Esophagus squamous epithelium (tissue), 5 donors: Measurements from ENCODE around the gene SPTLC1. TPM values are rescaled to one million over a fixed set of nuclear protein-coding genes. Genes with fewer than 3 reads are reported as not detected.
"Not testable (repeated sequence)": the region's sequence is repeated elsewhere in the genome, so short reads cannot be mapped to it uniquely, and the experiment has no call there.

ENCODE experiments used
- DNase-seq: peaks from one replicate; lab custom pipeline; 2025; lab: John Stamatoyannopoulos, UW
- H3K27ac ChIP-seq, 4 donors: fragments of 200-600 bp; sonication (generic); one replicate each; pipeline ENCODE4 v1.5.1; 2016 to 2019; ENCODE audit warnings: mild to moderate bottlenecking in 1 of 4
- H3K27me3 ChIP-seq, 4 donors: fragments of 200-600 bp; sonication (generic); 1 replicate in 3 of 4; 2 replicates in 1 of 4; pipeline versions ENCODE4 v1.5.1 to v1.6.0; 2017 to 2021; ENCODE audit warnings: antibody characterized with exemption in 1 of 4
- H3K36me3 ChIP-seq, 3 donors: fragments of 200-600 bp; sonication (generic); one replicate each; pipeline ENCODE4 v1.5.1; 2016 to 2019
- H3K4me1 ChIP-seq, 3 donors: fragments of 200-600 bp; sonication (generic); one replicate each; pipeline ENCODE4 v1.5.1; 2017 to 2019
- H3K4me3 ChIP-seq, 4 donors: fragments of 200-600 bp; sonication (generic); 1 replicate in 3 of 4; 2 replicates in 1 of 4; pipeline ENCODE4 v1.5.1; 2016 to 2019; ENCODE audit warnings: mild to moderate bottlenecking in 2 of 4, moderate library complexity in 1 of 4
- H3K9me3 ChIP-seq, 3 donors: fragments of 200-600 bp; sonication (generic); one replicate each; pipeline ENCODE4 v1.5.1; 2016 to 2019
- CTCF ChIP-seq, 6 experiments: fragments of 450-650 bp in 4 of 6; fragments of 200-600 bp in 2 of 6; sonication (generic) in 2 of 6; IDR thresholded peaks; one replicate each; pipeline ENCODE4 v1.5.1; 2016 to 2019; ENCODE audit warnings: antibody characterized with exemption in 6 of 6, mild to moderate bottlenecking in 4 of 6, moderate library complexity in 4 of 6
- POLR2A ChIP-seq, 4 donors: fragments of 450-650 bp; IDR thresholded peaks; one replicate each; pipeline ENCODE4 v1.6.1; 2017; ENCODE audit warnings: antibody characterized with exemption in 4 of 4, mild to moderate bottlenecking in 4 of 4, moderate library complexity in 3 of 4
- WGBS, 2 donors: methylation state at CpG; one replicate each; pipeline ENCODE4 v1.1.5; 2018; 5-methylcytosine and 5-hydroxymethylcytosine counted together
- intact Hi-C: fragments of 100-400 bp; cut with DNase I; formaldehyde crosslinking; loops from one replicate; pipeline ENCODE4 v1.15.0; 2022
- total RNA-seq, 4 donors: library from RNA; depleted of rRNA; stranded (reverse); fragments of >200 nt; gene quantifications; one replicate each; pipeline ENCODE4 v1.1.0, GENCODE V29; 2016
- donor health status: DM: yes; HTN: yes; CAD: no.

Gene SPTLC1
- total RNA-seq, 4 donors from 2014 or later, result 91.4 to 107 (median 96.5) TPM

DNA sequence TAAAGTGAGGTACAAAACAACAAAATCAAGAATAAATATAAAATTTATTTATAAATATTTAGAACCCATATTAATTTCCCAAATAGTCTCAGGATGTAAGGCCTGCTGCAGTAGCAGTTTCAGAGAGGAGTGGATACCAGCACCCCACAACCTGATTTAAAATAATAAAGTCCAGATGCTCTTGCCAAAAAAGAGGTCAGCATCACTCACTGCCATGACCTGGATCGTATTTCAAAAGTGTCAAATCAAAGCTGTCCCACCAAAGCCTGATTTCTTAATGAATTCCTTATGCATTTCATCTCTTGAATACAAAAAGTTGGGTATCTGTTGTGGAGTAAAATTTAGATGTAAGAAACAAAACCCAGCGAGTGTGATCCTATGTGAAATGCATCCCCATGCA lies 107.2 kb downstream of the SPTLC1 start:
- Histone ChIP-seq H3K4me3 (no peak overlapping the region), H3K27ac (no peak overlapping the region), H3K36me3 (no peaks in the 10 kb centered on the region), H3K9me3 (no peaks in the 10 kb centered on the region), H3K27me3 (no peaks in the 10 kb centered on the region), H3K4me1 (no peaks in the 10 kb centered on the region)
- DNase-seq, result no peak
- intact Hi-C loops, result no loop called here
- TF ChIP-seq POLR2A (IDR thresholded peaks at IDR 0.05) (no peak), CTCF (IDR thresholded peaks at IDR 0.05) (no peak)
- WGBS, 2 donors, result 69 to 84% methylated on average over 2 of the region's 2 CpGs

DNA sequence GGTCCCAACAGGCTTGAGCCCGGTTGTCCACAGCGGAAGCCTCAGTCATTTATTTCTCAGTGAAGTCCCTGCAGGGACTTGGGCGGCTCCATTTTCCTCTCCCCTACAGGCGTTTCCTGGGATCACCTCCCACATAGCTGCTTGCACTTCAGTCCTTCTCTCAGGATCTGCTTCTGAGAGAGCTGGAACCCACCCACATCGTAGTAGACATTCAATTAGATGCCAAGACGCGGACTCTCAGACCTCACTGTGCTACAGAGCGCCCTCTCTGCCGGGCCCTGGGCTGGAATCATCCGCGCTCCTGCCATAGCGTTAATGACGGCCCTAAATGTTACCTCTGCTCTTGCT lies 111.2 kb downstream of the SPTLC1 start:
- H3K4me3 ChIP-seq, result no peak overlapping the region
- peaks cover 0 to 5% (median 0%) of the 10 kb centered on the region in 4 donors for H3K27me3 ChIP-seq
- H3K4me1 ChIP-seq, result no peaks in the 10 kb centered on the region
- H3K36me3 ChIP-seq, result no peaks in the 10 kb centered on the region
- DNase-seq, result no peak
- no peaks in the 10 kb centered on the region for H3K9me3 ChIP-seq
- intact Hi-C loops, result no loop called here
- TF ChIP-seq POLR2A (IDR thresholded peaks at IDR 0.05) (no peak), CTCF (IDR thresholded peaks at IDR 0.05) (no peak)
- WGBS, 2 donors, result 76 to 83% methylated on average over 11 to 13 of the region's 13 CpGs
- no peak overlapping the region for H3K27ac ChIP-seq

- Histone ChIP-seq H3K27me3 (peaks cover 0 to 5% (median 0%) of the 10 kb centered on the region in 4 donors), H3K36me3 (no peaks in the 10 kb centered on the region), H3K4me3 (no peak overlapping the region), H3K9me3 (no peaks in the 10 kb centered on the region), H3K4me1 (no peaks in the 10 kb centered on the region), H3K27ac (no peak overlapping the region)
- WGBS, 2 donors, result 85 to 94% methylated on average over 5 to 16 of the region's 31 CpGs
- intact Hi-C loops, result no loop called here
- TF ChIP-seq POLR2A (IDR thresholded peaks at IDR 0.05) (no peak), CTCF (IDR thresholded peaks at IDR 0.05) (no peak)
- DNase-seq, result no peak
Observed at GRCh38 chr9:92003308-92004044, 111.7 kb downstream of the SPTLC1 start.

GRCh38 chr9:92001948-92002347 lies 113.3 kb downstream of the SPTLC1 start:
- H3K36me3 ChIP-seq, H3K4me1 ChIP-seq, H3K9me3 ChIP-seq, H3K27me3 ChIP-seq, DNase-seq, intact Hi-C loops, H3K4me3 ChIP-seq, H3K27ac ChIP-seq: not testable (repeated sequence)
- WGBS, 2 donors, result 81 to 92% methylated on average over 10 of the region's 10 CpGs

- DNase-seq, result no peak
- TF ChIP-seq CTCF (IDR thresholded peaks at IDR 0.05) (no peak), POLR2A (IDR thresholded peaks at IDR 0.05) (no peak)
- no peak overlapping the region for H3K4me3 ChIP-seq
- H3K27me3 ChIP-seq, result peaks cover 0 to 5% (median 0%) of the 10 kb centered on the region in 4 donors
- no peaks in the 10 kb centered on the region for H3K9me3 ChIP-seq
- 55 to 74% methylated on average over 6 of the region's 6 CpGs for WGBS, 2 donors
- no peak overlapping the region for H3K27ac ChIP-seq
- no peaks in the 10 kb centered on the region for H3K4me1 ChIP-seq
- no peaks in the 10 kb centered on the region for H3K36me3 ChIP-seq
- intact Hi-C loops, result no loop called here
Observed at GRCh38 chr9:92001244-92001643, 114.0 kb downstream of the SPTLC1 start.
